ENCODE results near the gene SDK1.

SDK1 gene

DNA sequence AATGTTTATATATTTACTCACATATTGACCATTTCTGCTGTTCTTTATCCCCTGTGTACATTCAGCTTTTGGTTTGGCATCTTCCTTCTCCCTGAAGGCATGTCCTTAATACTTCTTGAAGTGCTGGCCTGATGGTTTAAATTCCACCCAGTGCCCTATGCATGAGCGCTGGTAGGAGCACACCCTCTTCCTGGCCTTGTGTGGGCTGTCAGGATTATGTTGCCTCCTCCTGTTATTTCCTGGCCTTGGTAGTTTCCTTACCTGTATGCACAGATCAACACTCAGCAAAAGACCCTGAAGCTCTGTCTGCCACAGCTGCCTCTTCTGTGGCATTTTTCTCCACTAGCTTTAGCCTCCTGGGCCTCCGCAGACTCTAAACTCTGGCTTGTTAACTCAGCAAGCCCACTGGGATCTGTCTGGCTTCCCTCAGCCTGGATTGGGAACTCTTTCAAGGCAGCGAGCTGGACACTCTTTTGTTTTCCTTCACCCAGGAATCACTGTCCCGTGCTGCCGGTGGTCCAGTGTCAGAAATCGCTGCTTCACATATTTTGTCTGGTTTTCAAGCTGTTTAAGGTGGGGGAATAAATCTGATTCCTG, 595.2 kb downstream of the SDK1 start:
- no peak for DNase-seq

DNA sequence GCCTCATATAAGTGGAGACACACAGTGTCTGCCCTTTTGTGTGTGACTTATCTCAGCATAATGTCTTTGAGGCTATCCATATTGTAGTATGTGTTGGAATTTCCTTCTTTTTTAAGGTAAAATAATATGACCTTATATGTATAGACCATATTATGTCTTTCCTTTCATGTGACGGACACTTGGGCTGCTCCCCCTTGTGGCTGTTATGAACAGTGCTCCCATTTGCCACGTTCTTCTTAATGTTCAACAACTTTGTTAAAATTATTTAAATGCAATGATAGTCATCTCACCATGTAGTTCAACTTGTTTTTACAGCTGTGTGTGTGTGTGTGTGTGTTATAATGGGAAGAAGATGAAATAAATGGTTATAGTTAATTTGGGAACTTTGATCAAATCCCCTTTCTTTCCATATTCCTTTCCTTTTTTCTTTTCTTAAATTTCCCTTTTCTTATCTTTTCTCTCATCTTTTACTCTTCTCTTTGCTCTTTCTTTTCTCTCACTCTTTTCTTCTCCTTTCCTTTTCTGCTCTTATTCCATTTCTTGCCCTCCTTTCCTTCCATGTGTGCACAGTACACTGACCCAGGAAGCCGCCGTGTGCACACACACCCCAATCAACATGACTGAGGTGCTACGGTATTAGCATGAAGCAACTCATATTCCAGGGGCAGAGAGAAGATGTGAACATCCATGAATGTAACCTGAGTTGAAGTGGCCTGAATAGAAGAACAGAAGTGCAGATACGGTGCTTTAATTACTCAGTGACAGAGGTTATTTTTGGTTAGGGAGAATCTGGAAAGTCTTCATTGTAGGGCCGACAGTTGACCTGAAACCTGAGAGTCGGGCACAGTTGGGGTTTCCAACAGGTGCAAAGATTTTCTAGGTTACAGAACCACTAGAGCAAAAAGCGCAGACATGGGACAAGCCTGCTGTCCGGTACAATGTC, 596.6 kb downstream of the SDK1 start:
- peak; percentile 33 to 50 for DNase-seq

- no peak for DNase-seq
These were observed 598.5 kb downstream of the SDK1 start for GRCh38 chr7:3899559-3899991.

DNA sequence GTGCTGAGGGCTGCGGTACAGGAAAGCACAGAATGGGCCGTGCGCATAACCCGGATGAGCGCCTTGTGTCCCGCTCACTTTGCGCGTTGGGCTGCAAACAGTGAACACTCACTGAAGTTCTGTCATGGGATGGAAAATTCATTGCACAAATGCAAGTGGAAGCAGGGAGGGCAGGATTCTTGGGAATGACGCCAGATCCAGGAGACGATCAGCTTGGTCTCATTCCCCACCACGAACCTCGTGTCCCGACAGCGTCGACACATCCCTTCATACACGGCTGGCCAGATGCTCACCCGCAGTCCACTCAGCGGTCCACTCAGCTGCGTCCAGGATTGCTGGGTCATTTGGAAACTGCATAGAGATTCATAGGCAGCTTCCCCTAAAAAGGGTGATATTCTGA, 607.1 kb downstream of the SDK1 start:
- no peak for DNase-seq

- no peak for DNase-seq
These were observed 608.1 kb downstream of the SDK1 start for GRCh38 chr7:3909128-3909527.

GRCh38 chr7:3910054-3910453, 609.0 kb downstream of the SDK1 start:
- DNase-seq = no peak

GRCh38 chr7:3911685-3912084, 610.6 kb downstream of the SDK1 start:
- no peak for DNase-seq

DNA sequence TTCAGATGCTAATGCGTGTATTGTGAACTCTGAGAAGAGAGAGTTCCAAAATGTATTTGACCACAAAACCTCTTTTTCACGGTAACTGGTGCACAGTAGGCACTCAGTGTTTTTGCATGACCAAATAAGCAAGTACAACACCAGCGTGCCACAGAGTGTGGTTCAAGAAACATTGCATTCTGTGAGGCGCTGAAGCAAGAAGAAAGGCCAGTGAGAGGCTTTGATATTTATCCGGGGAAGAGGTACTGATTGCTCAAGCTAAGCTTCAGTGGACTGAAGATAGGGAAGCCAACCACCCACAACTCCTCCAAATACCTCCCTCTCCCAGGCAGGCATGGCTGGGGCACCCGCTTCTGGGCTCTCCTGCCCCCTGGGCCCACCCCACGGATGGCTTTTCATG, 611.2 kb downstream of the SDK1 start:
- no peak for DNase-seq

- peak in 1 of 2 donors; percentile 2 for DNase-seq
These were observed 613.2 kb downstream of the SDK1 start for GRCh38 chr7:3914051-3914775.

- DNase-seq = no peak
These were observed 614.4 kb downstream of the SDK1 start for GRCh38 chr7:3915337-3915878.

DNA sequence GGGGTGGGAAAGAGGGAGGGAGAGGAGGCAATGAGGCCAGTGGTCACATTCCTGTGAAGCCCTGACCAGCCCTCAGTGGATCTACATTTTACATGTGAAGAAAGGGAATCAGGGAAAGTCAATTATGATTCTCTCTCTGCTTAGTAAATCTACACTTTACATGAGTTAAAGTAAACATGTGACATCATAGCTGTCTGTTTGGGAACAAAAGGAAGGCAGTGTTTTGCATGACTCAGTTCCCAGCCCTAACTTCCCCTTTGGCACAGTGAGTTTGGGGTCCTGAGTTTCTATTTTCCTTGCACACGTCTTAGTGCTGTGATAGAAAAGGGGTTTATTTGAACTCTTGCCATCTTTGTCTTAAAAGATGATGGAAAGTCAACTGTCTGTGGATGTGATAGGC, 615.1 kb downstream of the SDK1 start:
- DNase-seq = no peak

DNA sequence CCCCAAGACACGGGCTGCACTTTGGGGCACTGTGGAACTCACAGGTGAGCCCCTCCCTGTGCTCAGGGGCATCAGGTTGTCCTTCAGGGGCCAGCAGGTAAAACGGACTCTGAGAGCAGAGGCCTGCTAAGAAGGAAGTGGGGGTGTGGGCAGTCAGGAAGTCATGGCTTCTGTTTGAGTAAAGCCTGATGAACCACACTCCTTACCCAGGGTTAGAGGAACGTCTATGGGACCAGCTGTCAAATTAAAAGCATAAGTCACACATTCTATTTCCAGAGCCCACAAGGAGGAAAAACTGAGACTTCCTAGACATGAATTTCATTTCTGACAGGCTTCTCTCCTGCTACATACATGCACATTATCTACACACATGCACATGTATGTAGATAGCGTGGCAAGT, 616.4 kb downstream of the SDK1 start:
- no peak for DNase-seq

DNA sequence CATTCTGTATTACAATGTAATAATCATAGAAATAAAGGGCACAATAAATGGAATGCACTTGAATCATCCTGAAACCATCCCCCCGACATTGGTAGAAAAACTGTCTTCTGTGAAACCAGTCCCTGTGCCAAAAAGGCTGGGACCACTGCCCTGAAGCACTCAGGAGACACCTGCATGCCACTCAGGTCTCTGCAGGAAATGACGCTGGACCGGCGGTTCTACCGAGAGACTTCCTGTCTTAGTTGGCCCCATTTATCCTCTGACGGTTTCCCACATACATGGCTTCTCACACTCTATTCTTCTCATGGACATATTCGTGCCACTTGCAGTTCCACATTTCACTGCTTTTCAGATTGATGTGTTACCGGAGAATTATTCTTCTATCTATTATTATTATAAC, 617.5 kb downstream of the SDK1 start:
- no peak for DNase-seq

GRCh38 chr7:3922175-3922635, 621.2 kb downstream of the SDK1 start:
- DNase-seq = no peak

DNA sequence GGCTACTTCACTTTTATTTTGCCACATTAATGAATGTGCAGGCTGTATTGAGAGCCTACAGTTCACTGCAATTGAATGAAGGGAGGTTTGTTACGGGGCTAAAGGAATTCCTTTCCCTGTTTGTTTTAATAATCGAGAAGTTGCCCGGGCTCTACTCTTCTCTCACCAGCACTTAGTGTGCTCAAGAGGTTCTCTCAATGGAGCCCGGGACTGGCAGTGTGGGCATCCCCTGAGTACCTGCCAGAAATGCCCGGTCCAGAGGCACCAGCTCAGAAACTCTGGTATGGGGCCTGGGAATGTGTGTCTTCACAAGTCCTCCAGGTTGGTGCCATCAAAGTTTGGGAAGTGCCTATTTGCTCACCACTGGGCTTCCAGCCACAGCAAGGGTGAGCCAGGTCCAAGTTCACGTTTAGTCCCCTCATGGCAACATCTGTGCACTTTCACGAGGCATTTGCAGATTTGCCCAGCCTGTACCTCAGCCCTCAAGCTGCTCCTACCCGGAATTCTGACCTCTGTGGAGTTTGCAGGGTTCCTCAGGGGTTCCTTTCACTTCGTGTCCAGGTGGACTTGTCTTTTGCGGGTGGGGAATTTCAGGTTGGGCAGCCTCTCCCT, 622.4 kb downstream of the SDK1 start:
- DNase-seq = no peak

- no peak for DNase-seq
These were observed 623.2 kb downstream of the SDK1 start for GRCh38 chr7:3924277-3924676.

DNA sequence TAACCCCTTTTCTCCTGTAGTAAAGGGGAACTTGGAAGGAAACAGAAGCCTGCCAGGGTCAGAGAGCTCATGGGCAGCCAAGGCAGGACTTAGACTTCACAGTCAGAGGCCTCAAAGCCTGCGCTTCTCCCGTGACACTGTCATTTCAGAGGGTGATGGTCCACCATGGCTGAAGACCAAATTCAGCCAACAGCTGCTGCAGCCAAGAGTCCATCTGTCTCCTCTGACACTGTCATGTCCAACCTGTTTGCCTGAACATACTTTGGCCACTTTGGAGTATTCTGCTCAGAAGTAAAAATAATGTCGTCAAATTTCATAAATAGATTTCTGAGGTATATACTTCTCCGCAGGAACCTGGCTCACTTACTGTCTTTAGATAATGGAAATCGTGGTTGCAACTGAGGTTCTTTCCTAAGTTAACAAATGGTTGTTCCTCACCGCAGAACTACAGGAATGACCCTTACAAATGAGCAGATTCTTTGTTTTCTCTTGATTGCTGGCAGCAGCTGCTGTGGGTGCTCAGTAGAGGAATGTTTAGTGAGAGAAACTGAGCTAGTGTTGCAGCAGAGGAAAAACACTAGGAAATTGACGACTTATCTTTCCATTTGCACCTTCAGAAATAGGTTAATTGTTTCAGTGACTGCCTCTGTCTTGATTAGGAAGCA, 626.5 kb downstream of the SDK1 start:
- DNase-seq = no peak

DNA sequence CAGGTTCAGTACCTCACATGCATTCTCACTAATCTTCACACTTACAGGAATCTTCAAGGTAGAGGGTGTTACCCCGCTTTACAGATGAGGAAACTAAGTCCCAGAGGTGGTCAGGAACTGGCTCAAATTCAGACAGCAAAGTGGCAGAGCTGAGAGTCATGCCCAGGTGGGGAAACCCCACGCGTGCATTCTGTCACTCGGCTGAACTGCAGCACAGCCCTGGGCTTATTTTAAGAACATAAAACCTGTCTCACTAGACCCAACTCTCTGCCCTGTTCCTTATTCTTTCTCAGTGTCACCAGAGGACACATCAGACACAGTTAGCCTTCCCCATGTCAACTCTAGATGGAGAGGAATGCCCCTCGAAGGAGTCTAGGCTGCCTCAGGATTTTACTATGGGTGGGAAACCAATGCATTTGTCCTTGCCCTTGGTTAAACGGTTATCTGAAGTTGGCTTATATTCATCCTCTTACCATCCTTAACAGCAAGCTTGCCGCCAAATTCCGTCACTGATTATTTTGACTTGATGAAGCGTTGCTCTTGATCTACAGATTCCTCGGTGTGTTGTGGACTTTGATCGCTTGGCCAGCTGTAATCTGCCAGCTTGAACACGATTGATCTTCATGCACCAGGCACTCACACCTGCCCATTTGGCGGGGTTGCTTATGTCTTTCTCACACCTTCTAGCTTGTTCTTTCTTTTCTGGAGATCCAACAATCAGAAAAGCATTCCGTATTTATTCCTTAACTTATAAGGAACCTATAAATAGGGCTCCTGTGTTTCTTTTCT, 627.9 kb downstream of the SDK1 start:
- no peak for DNase-seq

GRCh38 chr7:3931843-3932242, 630.8 kb downstream of the SDK1 start:
- no peak for DNase-seq

DNA sequence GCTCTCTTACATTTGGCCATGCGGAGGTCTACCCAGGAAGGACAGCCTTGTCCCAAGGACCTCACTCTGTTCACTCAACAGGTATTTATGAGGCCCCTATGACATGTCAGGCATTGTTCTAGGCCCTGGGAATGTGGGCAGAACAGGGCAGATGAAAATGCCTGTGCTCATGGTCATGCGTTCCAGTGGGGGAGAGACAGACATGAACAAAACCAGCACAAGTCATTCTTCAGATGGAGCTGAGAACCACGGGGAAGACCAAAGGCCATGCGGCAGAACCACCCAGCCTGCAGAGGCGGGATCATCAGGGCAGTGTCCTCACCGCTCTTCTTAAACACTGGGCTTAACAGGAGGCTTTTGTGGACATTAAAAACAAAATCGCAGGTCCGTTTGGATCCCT, 636.1 kb downstream of the SDK1 start:
- no peak for DNase-seq

DNA sequence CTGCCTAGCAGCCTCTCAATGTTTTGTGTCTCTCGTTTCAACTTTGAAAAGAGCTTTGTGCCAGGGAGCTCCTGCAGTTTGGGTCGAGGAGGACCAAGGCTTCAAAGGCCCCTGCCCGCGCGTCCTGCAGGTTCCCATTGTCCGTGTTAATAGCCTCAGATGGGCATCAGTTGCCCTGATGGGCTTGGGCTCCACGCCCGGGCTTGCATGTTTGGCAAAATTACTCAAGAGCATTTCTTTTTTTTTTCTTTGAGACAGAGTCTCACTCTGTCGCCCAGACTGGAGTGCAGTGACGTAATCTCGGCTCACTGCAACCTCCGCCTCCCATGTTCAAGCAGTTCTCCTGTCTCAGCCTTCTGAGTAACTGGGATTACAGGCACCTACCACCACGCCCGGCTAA, 636.6 kb downstream of the SDK1 start:
- no peak for DNase-seq
